ENCODE results near the gene RBM28. TPM values are rescaled to one million over a fixed set of nuclear protein-coding genes. Genes with fewer than 3 reads are reported as not detected.

The RBM28 gene
- 100 to 1,000 TPM in 1 of 4 donors, 10 to 100 TPM in 2, 1 to 10 TPM in 1; 9.0 to 341 (median 34.2) TPM for total RNA-seq

GRCh38 chr7:128343554-128344430 lies at the start of gene RBM28:
Gene RBM28 (minus strand): TSS chr7:128343908. CDS start chr7:128343793, 115 bp downstream.
- Histone ChIP-seq H3K27ac (peak within 1 kb of the TSS; percentile 81 to 88 (median 87)), H3K9me3 (no peaks in the 10 kb centered on the region), H3K4me3 (peak within 1 kb of the TSS; percentile 55 to 88 (median 67)), H3K4me1 (peaks cover 13 to 21% (median 17%) of the 10 kb centered on the region in 4 donors), H3K27me3 (no peaks in the 10 kb centered on the region), H3K36me3 (peaks cover 0 to 8% (median 3%) of the 10 kb centered on the region in 4 donors)
- 12 to 47% methylated on average over 13 to 49 of the region's 49 CpGs for WGBS, 2 donors (ENCODE audit: low coverage in 1 of 2)
- in situ Hi-C loops (cut with MboI; ENCODE audit: low pct_ligation_motif_present in 1 of 4, low pct_unique_long_range_greater_than_20kb in 1 of 4, low sequenced_read_pairs in 3 of 4) (no loop called here), intact Hi-C loops (cut with DNase I; ENCODE audit: low total_unique reads) (no loop called here)
- TF ChIP-seq POLR2AphosphoS5 (IDR thresholded peaks at IDR 0.05) (peak; percentile 69 to 85 (median 82)), POLR2A (IDR thresholded peaks at IDR 0.05) (peak; percentile 63), EP300 (IDR thresholded peaks at IDR 0.05; ENCODE audit: low read depth) (no peak), CTCF (IDR thresholded peaks at IDR 0.05) (no peak)
- peak; percentile 87 for DNase-seq

DNA sequence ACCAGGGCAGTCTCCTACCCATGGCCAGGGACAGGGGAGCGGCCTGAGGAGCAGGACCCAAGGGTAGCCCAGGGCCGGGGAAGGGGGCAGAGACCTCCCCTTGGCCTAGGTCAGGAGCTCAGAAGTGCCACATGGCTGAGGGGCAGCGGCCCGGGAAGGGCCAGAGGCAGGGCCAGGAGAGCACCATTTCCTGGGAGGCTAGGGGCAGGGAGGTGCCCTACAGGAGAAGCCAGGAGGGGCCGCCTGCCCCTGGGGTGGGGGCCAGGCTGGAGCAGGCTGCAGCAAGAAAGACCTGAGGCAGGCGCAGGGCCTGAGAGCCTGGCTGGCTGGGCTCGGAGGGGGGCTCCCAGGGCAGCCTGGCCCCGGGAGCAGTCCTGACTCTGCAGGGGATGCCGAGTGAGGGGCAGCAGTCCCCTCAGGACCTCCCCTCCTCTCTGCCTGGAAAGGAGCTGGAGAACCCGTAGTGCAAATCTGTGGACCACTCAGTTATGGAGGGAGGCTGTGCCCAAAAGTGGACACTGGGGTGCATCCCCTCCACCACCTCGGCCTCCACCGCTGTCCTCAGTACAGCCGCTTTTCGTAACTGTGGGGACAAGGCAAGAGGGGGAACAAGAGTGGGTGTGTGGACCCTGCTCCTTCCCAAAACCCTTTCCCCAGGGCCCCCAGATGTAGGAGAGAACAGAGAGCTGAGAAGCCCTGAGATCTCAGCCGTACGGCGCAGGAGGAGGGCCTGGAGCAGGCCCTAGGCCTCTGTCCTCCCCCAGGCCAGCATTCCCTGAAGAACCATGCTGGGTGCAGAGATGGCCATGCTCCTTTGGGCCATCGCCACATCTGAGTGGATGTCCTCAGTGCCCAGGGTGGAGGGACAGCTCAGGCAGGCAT lies 49.0 kb upstream of the RBM28 start:
- H3K27me3 ChIP-seq, result peaks cover 8% of the 10 kb centered on the region
- H3K4me3 ChIP-seq, result no peak overlapping the region
- no peaks in the 10 kb centered on the region for H3K9me3 ChIP-seq
- no peak for DNase-seq
- H3K4me1 ChIP-seq, result peaks cover 0 to 4% (median 0%) of the 10 kb centered on the region in 4 donors
- TF ChIP-seq CTCF (IDR thresholded peaks at IDR 0.05) (no peak), POLR2AphosphoS5 (IDR thresholded peaks at IDR 0.05) (no peak), POLR2A (IDR thresholded peaks at IDR 0.05) (no peak), EP300 (IDR thresholded peaks at IDR 0.05; ENCODE audit: low read depth) (no peak)
- in situ Hi-C loops (cut with MboI; ENCODE audit: low pct_ligation_motif_present in 1 of 4, low pct_unique_long_range_greater_than_20kb in 1 of 4, low sequenced_read_pairs in 3 of 4), result no loop called here
- no peak overlapping the region for H3K27ac ChIP-seq
- intact Hi-C loops (cut with DNase I; ENCODE audit: low total_unique reads), result no loop called here
- H3K36me3 ChIP-seq, result peaks cover 0 to 6% (median 0%) of the 10 kb centered on the region in 4 donors
- 91 to 100% methylated on average over 7 to 11 of the region's 18 CpGs for WGBS, 2 donors (ENCODE audit: low coverage in 1 of 2)

DNA sequence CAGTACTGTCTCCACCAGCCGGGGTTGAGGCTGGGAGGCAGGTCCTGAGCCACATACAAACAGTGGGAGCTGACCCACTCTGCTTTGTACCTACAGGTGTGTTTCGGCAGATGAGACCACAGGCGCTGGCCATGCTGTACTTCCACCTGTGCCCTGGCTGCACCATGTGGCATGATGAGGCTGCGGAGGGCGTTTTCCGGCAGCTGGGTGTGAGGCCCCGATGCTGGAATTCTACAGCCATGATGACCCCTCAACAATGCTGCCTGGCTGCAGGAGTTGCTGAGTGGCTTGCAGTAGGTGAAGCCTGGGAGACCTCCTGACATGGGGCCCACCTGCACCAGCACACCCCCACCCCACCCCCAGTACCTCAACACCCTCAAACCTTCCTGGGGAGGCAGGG lies 48.1 kb upstream of the RBM28 start:
- Histone ChIP-seq H3K27me3 (peaks cover 8% of the 10 kb centered on the region), H3K9me3 (no peaks in the 10 kb centered on the region), H3K4me3 (no peak overlapping the region), H3K4me1 (peaks cover 0 to 6% (median 1%) of the 10 kb centered on the region in 4 donors), H3K27ac (no peak overlapping the region), H3K36me3 (no peaks in the 10 kb centered on the region)
- no peak for TF ChIP-seq CTCF (IDR thresholded peaks at IDR 0.05)
- TF ChIP-seq POLR2AphosphoS5 (IDR thresholded peaks at IDR 0.05), result no peak
- TF ChIP-seq POLR2A (IDR thresholded peaks at IDR 0.05), result no peak
- no peak for TF ChIP-seq EP300 (IDR thresholded peaks at IDR 0.05; ENCODE audit: low read depth)
- no peak for DNase-seq
- intact Hi-C loops (cut with DNase I; ENCODE audit: low total_unique reads) (no loop called here), in situ Hi-C loops (cut with MboI; ENCODE audit: low pct_ligation_motif_present in 1 of 4, low pct_unique_long_range_greater_than_20kb in 1 of 4, low sequenced_read_pairs in 3 of 4) (no loop called here)
- 95% methylated on average over 7 of the region's 7 CpGs; no CpG with 5 or more reads in 1 of the 2 donors for WGBS, 2 donors (ENCODE audit: low coverage in 1 of 2)

All from transverse colon (tissue), 4 donors.